DMS53 treated with DMSO at 0.1 percent for 48 hours (cell line): ENCODE results near the gene EN2.

Experiments
- DNase-seq: peaks from one replicate; lab custom pipeline; 2025; ENCODE audit not compliant: unreplicated experiment; lab: John Stamatoyannopoulos, UW

EN2 gene

GRCh38 chr7:155463114-155463811 lies 5.3 kb downstream of the EN2 start:
- DNase-seq: no peak

GRCh38 chr7:155464183-155464582 lies 6.3 kb downstream of the EN2 start:
- DNase-seq: no peak

- no peak for DNase-seq
These were observed 7.2 kb downstream of the EN2 start for GRCh38 chr7:155464948-155465739.

- no peak for DNase-seq
These were observed 7.8 kb downstream of the EN2 start for GRCh38 chr7:155465761-155466141.

GRCh38 chr7:155466142-155466813 lies 8.3 kb downstream of the EN2 start:
- no peak for DNase-seq

GRCh38 chr7:155466814-155467733 lies 9.1 kb downstream of the EN2 start:
- no peak for DNase-seq

GRCh38 chr7:155467846-155468784 lies 10.2 kb downstream of the EN2 start:
- DNase-seq: no peak

GRCh38 chr7:155468785-155469148 lies 10.8 kb downstream of the EN2 start:
- no peak for DNase-seq

GRCh38 chr7:155469311-155470185 lies 11.6 kb downstream of the EN2 start:
- no peak for DNase-seq

GRCh38 chr7:155470186-155470487 lies 12.2 kb downstream of the EN2 start:
- no peak for DNase-seq

GRCh38 chr7:155470686-155471638 lies 13.0 kb downstream of the EN2 start:
- DNase-seq: no peak

GRCh38 chr7:155471718-155472117 lies 13.8 kb downstream of the EN2 start:
- DNase-seq: no peak

GRCh38 chr7:155477476-155477875 lies 19.5 kb downstream of the EN2 start:
- no peak for DNase-seq

GRCh38 chr7:155481764-155482163 lies 23.8 kb downstream of the EN2 start:
- no peak for DNase-seq

GRCh38 chr7:155482511-155483183 lies 24.7 kb downstream of the EN2 start:
- DNase-seq: no peak

GRCh38 chr7:155483245-155483644 lies 25.3 kb downstream of the EN2 start:
- no peak for DNase-seq

GRCh38 chr7:155483868-155484325 lies 26.0 kb downstream of the EN2 start:
- DNase-seq: no peak
